Measurements from ENCODE around the gene TNS3. TPM values are rescaled to one million over a fixed set of nuclear protein-coding genes. Genes with fewer than 3 reads are reported as not detected.

TNS3 gene
- total and polyA plus RNA-seq, 2 donors (not counting 3 experiments of a cell fraction or from before 2014, with no cell fraction given) = 10.4 to 45.1 TPM

DNA sequence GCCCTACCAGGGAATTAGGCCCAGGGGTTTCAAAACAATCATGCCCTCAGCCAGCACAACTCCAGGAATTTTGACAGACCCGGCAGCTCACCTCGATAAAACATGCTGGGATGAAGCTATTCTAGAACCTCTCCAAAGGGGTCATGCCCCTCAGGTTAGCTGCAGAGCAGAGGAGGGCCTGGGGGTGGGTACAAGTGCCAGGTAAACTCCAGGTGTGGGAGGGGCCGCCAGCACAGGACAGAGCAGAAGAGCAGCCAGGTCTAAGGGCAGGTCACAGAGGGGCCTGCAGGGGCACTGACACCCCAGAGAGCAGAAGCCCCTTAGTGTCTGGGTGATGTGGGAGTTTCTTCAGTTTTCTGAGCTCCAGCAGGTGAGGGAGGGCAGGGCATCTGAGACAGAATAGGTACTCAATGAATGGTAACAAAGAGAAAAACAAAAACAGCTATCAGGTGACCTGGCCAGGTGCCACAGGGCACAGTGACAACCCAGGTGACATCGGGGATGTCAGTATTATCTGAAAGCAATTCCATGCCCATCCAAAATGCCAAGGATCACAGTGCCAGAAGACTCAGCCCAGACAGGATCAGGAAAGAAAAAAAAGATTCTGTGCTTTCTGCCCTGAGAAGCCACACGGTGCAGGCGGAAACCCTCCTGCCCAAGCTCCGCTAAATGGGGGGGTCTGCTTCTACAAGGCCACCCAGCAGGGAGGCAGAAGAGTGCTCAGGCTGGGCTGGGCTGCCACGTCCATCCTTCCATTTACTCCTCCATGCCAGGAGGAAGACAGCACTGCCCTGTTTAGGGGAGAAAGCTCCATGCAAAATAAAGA, 104.5 kb downstream of the TNS3 start:
- H3K4me1 ChIP-seq (ENCODE audit: control insufficient read depth, extremely low read depth, insufficient read depth, low read length) = peaks cover 23% of the 10 kb centered on the region
- CTCF ChIA-PET = no interaction called here
- no peak overlapping the region for H3K4me2 ChIP-seq (ENCODE audit: insufficient read depth, low read length)
- no peak overlapping the region for H3K4me3 ChIP-seq (replicated peaks in 1 of 3; ENCODE audit: insufficient read depth in 1 of 3, low read depth in 1 of 3, low read length in 3 of 3)
- TF ChIP-seq JUN (IDR thresholded peaks at IDR 0.05; ENCODE audit: borderline replicate concordance, insufficient read depth, insufficient read length, low read depth) (no peak), MYC (IDR thresholded peaks at IDR 0.05; ENCODE audit: low read depth, low read length) (no peak), EZH2 (IDR thresholded peaks at IDR 0.05; ENCODE audit: borderline replicate concordance, low read depth, low read length, severe bottlenecking) (no peak), FOS (IDR thresholded peaks at IDR 0.05; ENCODE audit: borderline replicate concordance, insufficient read depth, low read length) (no peak), POLR2A (IDR thresholded peaks at IDR 0.05; ENCODE audit: low read depth, low read length) (no peak), GATA2 (IDR thresholded peaks at IDR 0.05; ENCODE audit: insufficient read depth, insufficient read length, low read depth, low read length) (no peak), POLR2AphosphoS5 (IDR thresholded peaks at IDR 0.05; ENCODE audit: insufficient read depth, low read depth, low read length) (no peak)
- TF ChIP-seq, protein P1, sequence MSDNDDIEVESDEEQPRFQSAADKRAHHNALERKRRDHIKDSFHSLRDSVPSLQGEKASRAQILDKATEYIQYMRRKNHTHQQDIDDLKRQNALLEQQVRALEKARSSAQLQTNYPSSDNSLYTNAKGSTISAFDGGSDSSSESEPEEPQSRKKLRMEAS (IDR thresholded peaks at IDR 0.05; ENCODE audit: insufficient read depth, insufficient read length) = no peak
- TF ChIP-seq, protein P2, sequence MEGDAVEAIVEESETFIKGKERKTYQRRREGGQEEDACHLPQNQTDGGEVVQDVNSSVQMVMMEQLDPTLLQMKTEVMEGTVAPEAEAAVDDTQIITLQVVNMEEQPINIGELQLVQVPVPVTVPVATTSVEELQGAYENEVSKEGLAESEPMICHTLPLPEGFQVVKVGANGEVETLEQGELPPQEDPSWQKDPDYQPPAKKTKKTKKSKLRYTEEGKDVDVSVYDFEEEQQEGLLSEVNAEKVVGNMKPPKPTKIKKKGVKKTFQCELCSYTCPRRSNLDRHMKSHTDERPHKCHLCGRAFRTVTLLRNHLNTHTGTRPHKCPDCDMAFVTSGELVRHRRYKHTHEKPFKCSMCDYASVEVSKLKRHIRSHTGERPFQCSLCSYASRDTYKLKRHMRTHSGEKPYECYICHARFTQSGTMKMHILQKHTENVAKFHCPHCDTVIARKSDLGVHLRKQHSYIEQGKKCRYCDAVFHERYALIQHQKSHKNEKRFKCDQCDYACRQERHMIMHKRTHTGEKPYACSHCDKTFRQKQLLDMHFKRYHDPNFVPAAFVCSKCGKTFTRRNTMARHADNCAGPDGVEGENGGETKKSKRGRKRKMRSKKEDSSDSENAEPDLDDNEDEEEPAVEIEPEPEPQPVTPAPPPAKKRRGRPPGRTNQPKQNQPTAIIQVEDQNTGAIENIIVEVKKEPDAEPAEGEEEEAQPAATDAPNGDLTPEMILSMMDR (IDR thresholded peaks at IDR 0.05; ENCODE audit: extremely low read depth in 1 of 2, insufficient read depth in 1 of 2, low read depth in 1 of 2, low read length in 2 of 2) = no peak
- dilution Hi-C loops (cut with MboI; ENCODE audit: extremely low pct_ligation_motif_present, low sequenced_read_pairs) = no loop called here
- H3K9me3 ChIP-seq (replicated peaks; ENCODE audit: control insufficient read depth, insufficient read depth, low read length) = no peaks in the 10 kb centered on the region
- H3K36me3 ChIP-seq (ENCODE audit: control insufficient read depth in 2 of 2, extremely low read depth in 1 of 2, insufficient read depth in 2 of 2, low read length in 2 of 2) = no peaks in the 10 kb centered on the region
- no peaks in the 10 kb centered on the region for H4K20me1 ChIP-seq (replicated peaks; ENCODE audit: control insufficient read depth, extremely low read depth, insufficient read depth, low read length)
- intact Hi-C loops (cut with micrococcal nuclease) = no loop called here
- no peaks in the 10 kb centered on the region for H3K27me3 ChIP-seq (ENCODE audit: control insufficient read depth in 2 of 2, insufficient read depth in 2 of 2, low read length in 2 of 2)
- H3K79me2 ChIP-seq (ENCODE audit: control insufficient read depth, insufficient read depth, low read length) = no peaks in the 10 kb centered on the region
- no peak overlapping the region for H3K27ac ChIP-seq (ENCODE audit: insufficient read depth, low read depth, low read length)
- POLR2A ChIA-PET = no interaction called here
- no TSS peak for BruUV-seq (replicated peaks)
- H2AFZ ChIP-seq (ENCODE audit: low read depth, low read length) = no peak overlapping the region
- no peak overlapping the region for H3K9ac ChIP-seq (replicated peaks; ENCODE audit: extremely low read depth, insufficient read depth, low read length)
- no peak for FAIRE-seq
- no peak for DNase-seq (ENCODE audit: low read depth, low spot score)
- no peaks in the 10 kb centered on the region for H3K9me1 ChIP-seq (replicated peaks; ENCODE audit: control insufficient read depth, extremely low read depth, insufficient read depth, low read length)

All from endothelial cell of umbilical vein (primary cell).